Gastrocnemius medialis (tissue), 4 donors: ENCODE results near the gene BCL7B.
"Not testable (repeated sequence)": the region's sequence is repeated elsewhere in the genome, so short reads cannot be mapped to it uniquely, and the experiment has no call there.

Source experiments
- POLR2A ChIP-seq, 2 donors: fragments of 450-650 bp; IDR thresholded peaks; one replicate each; pipeline ENCODE4 v1.6.1; 2017; ENCODE audit warnings: antibody characterized with exemption in 2 of 2, mild to moderate bottlenecking in 2 of 2, moderate library complexity in 2 of 2
- TF ChIP-seq, protein P1 (sequence below), 5 experiments: fragments of 450-650 bp in 3 of 5; fragments of 200-600 bp in 2 of 5; sonication (generic) in 2 of 5; IDR thresholded peaks in 4 of 5; conservative IDR thresholded peaks in 1 of 5; 1 replicate in 4 of 5; 2 replicates in 1 of 5; pipeline ENCODE4 v1.5.1; 2016 to 2019; ENCODE audit warnings: antibody characterized with exemption in 5 of 5, mild to moderate bottlenecking in 3 of 5, moderate library complexity in 3 of 5

- TF ChIP-seq, protein P1, sequence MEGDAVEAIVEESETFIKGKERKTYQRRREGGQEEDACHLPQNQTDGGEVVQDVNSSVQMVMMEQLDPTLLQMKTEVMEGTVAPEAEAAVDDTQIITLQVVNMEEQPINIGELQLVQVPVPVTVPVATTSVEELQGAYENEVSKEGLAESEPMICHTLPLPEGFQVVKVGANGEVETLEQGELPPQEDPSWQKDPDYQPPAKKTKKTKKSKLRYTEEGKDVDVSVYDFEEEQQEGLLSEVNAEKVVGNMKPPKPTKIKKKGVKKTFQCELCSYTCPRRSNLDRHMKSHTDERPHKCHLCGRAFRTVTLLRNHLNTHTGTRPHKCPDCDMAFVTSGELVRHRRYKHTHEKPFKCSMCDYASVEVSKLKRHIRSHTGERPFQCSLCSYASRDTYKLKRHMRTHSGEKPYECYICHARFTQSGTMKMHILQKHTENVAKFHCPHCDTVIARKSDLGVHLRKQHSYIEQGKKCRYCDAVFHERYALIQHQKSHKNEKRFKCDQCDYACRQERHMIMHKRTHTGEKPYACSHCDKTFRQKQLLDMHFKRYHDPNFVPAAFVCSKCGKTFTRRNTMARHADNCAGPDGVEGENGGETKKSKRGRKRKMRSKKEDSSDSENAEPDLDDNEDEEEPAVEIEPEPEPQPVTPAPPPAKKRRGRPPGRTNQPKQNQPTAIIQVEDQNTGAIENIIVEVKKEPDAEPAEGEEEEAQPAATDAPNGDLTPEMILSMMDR (IDR thresholded peaks at IDR 0.05 in 4 of 5, conservative IDR thresholded peaks at IDR 0.05 in 1 of 5) = not testable (repeated sequence)
- not testable (repeated sequence) for TF ChIP-seq POLR2A (IDR thresholded peaks at IDR 0.05)
Measured at GRCh38 chr7:73495507-73495906, 62.0 kb downstream of the BCL7B start.
